Airway epithelial cell (primary cell): Measurements from ENCODE around the gene DNAJC10. TPM values are rescaled to one million over a fixed set of nuclear protein-coding genes. Genes with fewer than 3 reads are reported as not detected.

Experiments used
- total RNA-seq: library from RNA; depleted of rRNA; stranded (reverse); fragments of >200 nt; gene quantifications from 2 replicates; pipeline ENCODE4 v1.2.3, GENCODE V29; 2015

DNAJC10 gene
- total RNA-seq, result 72.4 and 94.4 TPM in 2 replicates

GRCh38 chr2:182715892-182716649 lies at the start of gene DNAJC10:
Gene DNAJC10 (plus strand): TSS chr2:182716257. CDS start chr2:182718087, 1,830 bp downstream.

Other genes starting within 250 kb of the DNAJC10 start
- gene FRZB, start 150.4 kb downstream of the DNAJC10 start, total RNA-seq, result 0.21 TPM in 1 of 2 replicates, not detected in the other